MM.1S (cell line): ENCODE results near the gene PRSS2.

Experiments used
- DNase-seq: peaks from one replicate; pipeline ENCODE4 v3.0.0-alpha.2; 2015
- H2AFZ ChIP-seq: fragments of 300-600 bp; sonication (generic); 2 replicates; pipeline ENCODE4 v1.6.0; 2016; ENCODE audit warnings: antibody characterized with exemption, low read length
- H3F3A ChIP-seq: fragments of 300-600 bp; sonication (generic); 2 replicates; pipeline ENCODE4 v1.6.1; 2016; ENCODE audit warnings: mild to moderate bottlenecking, antibody characterized with exemption, low read length, moderate library complexity, mixed read lengths; ENCODE audit not compliant: insufficient read depth
- H3K27ac ChIP-seq: fragments of 300-600 bp; sonication (generic); 2 replicates; pipeline ENCODE4 v1.5.1; 2016; ENCODE audit warnings: mild to moderate bottlenecking, low read length
- H3K27me3 ChIP-seq: fragments of 300-600 bp; sonication (generic); replicated peaks from 2 replicates; pipeline ENCODE4 v1.6.0; 2016; ENCODE audit warnings: low read length; ENCODE audit not compliant: insufficient read depth
- H3K36me3 ChIP-seq: fragments of 300-600 bp; sonication (generic); replicated peaks from 2 replicates; pipeline ENCODE4 v1.6.1; 2016; ENCODE audit warnings: mild to moderate bottlenecking, low read length, mixed read lengths; ENCODE audit not compliant: insufficient read depth
- H3K4me1 ChIP-seq: fragments of 300-600 bp; sonication (generic); 2 replicates; pipeline ENCODE4 v1.6.1; 2016; ENCODE audit warnings: low read length, mixed read lengths
- H3K4me2 ChIP-seq: fragments of 300-600 bp; sonication (generic); 2 replicates; pipeline ENCODE4 v1.6.0; 2016; ENCODE audit warnings: low read depth, low read length
- H3K4me3 ChIP-seq: fragments of 300-600 bp; sonication (generic); 2 replicates; pipeline ENCODE4 v1.5.1; 2016; ENCODE audit warnings: low read length, mixed read lengths
- H3K79me2 ChIP-seq: fragments of 300-600 bp; sonication (generic); 2 replicates; pipeline ENCODE4 v1.6.1; 2016; ENCODE audit warnings: mixed run types, low read length, mixed read lengths
- H3K9ac ChIP-seq: fragments of 300-600 bp; sonication (generic); 2 replicates; pipeline ENCODE4 v1.6.1; 2016; ENCODE audit warnings: low read length, mixed read lengths
- H3K9me2 ChIP-seq: fragments of 300-600 bp; sonication (generic); replicated peaks from 2 replicates; pipeline ENCODE4 v1.6.1; 2016; ENCODE audit warnings: mild to moderate bottlenecking, low read length, mixed read lengths; ENCODE audit not compliant: insufficient read depth
- H3K9me3 ChIP-seq: fragments of 300-600 bp; sonication (generic); replicated peaks from 2 replicates; pipeline ENCODE4 v1.6.1; 2016; ENCODE audit warnings: mild to moderate bottlenecking, low read length, mixed read lengths; ENCODE audit not compliant: insufficient read depth
- H4K20me1 ChIP-seq: fragments of 300-600 bp; sonication (generic); 2 replicates; pipeline ENCODE4 v1.6.1; 2016; ENCODE audit warnings: mild to moderate bottlenecking, low read length, moderate library complexity, mixed read lengths; ENCODE audit not compliant: insufficient read depth
- EZH2 ChIP-seq: fragments of 300-600 bp; sonication (generic); optimal IDR thresholded peaks from 2 replicates; pipeline ENCODE3; 2017; ENCODE audit warnings: low read depth, mild to moderate bottlenecking, antibody characterized with exemption, low read length, mixed read lengths
- EZH2phosphoT487 ChIP-seq: fragments of 300-600 bp; sonication (generic); IDR thresholded peaks from 2 replicates; pipeline ENCODE4 v1.6.1; 2018; ENCODE audit warnings: antibody characterized with exemption, low read length
- TF ChIP-seq, protein P1 (sequence below): fragments of 300-600 bp; sonication (generic); IDR thresholded peaks from 2 replicates; pipeline ENCODE4 v1.5.1; 2016; ENCODE audit warnings: antibody characterized with exemption, low read length, mixed read lengths

The PRSS2 gene

DNA sequence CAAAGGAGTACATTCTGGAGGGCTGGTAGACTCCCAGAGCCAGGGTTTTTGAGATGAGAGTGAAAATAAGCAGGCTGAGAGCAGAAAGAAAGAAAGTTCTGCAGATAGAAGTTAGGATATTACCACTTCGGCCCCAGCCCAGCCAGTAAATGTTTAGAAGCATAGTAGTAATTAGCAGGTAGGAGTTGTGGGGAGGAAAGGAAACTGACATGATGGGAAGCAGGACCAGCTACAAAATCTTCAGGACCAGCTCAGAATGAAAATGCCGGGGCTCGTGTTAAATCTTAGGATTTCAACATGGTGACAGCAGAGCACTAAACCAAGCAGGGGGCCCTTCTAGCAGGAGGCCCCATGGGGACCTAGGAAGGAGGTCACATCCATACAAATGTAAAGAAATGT, 28.7 kb downstream of the PRSS2 start:
- Histone ChIP-seq H3K27me3 (0 out of 2 replicates have a peak, but pooled peaks cover 14% of the 10 kb centered on the region), H3K9me2 (no peaks in the 10 kb centered on the region), H3K27ac (no peak overlapping the region), H3K36me3 (no peaks in the 10 kb centered on the region), H3K4me2 (no peak overlapping the region), H4K20me1 (no peaks in the 10 kb centered on the region), H2AFZ (no peak overlapping the region), H3K79me2 (no peaks in the 10 kb centered on the region), H3K4me1 (no peaks in the 10 kb centered on the region), H3F3A (no peaks in the 10 kb centered on the region), H3K9ac (no peak overlapping the region), H3K9me3 (no peaks in the 10 kb centered on the region), H3K4me3 (no peak overlapping the region)
- TF ChIP-seq, protein P1, sequence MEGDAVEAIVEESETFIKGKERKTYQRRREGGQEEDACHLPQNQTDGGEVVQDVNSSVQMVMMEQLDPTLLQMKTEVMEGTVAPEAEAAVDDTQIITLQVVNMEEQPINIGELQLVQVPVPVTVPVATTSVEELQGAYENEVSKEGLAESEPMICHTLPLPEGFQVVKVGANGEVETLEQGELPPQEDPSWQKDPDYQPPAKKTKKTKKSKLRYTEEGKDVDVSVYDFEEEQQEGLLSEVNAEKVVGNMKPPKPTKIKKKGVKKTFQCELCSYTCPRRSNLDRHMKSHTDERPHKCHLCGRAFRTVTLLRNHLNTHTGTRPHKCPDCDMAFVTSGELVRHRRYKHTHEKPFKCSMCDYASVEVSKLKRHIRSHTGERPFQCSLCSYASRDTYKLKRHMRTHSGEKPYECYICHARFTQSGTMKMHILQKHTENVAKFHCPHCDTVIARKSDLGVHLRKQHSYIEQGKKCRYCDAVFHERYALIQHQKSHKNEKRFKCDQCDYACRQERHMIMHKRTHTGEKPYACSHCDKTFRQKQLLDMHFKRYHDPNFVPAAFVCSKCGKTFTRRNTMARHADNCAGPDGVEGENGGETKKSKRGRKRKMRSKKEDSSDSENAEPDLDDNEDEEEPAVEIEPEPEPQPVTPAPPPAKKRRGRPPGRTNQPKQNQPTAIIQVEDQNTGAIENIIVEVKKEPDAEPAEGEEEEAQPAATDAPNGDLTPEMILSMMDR, result no peak
- no peak for TF ChIP-seq EZH2
- no peak for TF ChIP-seq EZH2phosphoT487
- DNase-seq, result no peak

DNA sequence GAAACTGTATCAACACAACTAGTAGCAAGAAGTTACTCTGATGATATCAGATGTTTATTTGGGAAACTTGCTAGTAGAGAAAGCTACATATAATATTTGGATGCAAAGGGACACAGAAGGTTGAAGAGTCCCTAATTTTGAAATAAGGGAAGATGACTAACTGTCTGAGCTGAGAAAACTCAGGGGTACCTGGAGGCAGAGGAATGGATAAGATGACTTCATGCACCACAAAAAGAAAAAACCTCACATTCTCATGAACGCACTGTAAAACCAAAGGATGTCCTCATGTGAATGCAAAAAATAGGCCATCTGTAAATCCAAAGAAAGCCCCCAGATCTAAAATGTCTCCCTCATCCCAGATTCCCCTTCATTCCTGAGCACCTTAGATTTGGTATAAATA, 29.3 kb downstream of the PRSS2 start:
- Histone ChIP-seq H3K36me3 (no peaks in the 10 kb centered on the region), H3K79me2 (no peaks in the 10 kb centered on the region), H3F3A (no peaks in the 10 kb centered on the region), H3K4me2 (no peak overlapping the region), H3K4me1 (no peaks in the 10 kb centered on the region), H3K27ac (no peak overlapping the region), H3K9ac (no peak overlapping the region), H3K4me3 (no peak overlapping the region), H3K9me2 (no peaks in the 10 kb centered on the region), H4K20me1 (no peaks in the 10 kb centered on the region), H3K27me3 (0 out of 2 replicates have a peak, but pooled peaks cover 14% of the 10 kb centered on the region), H3K9me3 (no peaks in the 10 kb centered on the region), H2AFZ (no peak overlapping the region)
- TF ChIP-seq EZH2 (no peak), EZH2phosphoT487 (no peak)
- TF ChIP-seq, protein P1, result no peak
- DNase-seq, result no peak

DNA sequence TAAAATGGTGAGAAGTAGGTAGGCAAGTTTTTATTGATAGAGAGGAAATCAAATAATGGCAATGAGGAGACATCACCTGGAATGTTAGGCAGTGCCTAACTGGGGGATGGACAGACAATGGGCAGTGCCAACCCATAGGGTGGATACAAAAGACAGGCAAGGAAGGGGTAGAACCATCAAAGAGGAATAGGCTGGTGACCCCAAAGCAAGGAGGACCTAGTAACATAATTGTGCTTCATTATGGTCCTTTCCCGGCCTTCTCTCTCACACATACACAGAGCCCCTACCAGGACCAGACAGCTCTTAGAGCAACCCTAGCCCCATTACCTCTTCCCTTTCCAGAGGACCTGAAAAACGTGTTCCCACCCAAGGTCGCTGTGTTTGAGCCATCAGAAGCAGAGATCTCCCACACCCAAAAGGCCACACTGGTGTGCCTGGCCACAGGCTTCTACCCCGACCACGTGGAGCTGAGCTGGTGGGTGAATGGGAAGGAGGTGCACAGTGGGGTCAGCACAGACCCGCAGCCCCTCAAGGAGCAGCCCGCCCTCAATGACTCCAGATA, 30.0 kb downstream of the PRSS2 start:
- no peaks in the 10 kb centered on the region for H3F3A ChIP-seq
- H3K27me3 ChIP-seq, result 0 out of 2 replicates have a peak, but pooled peaks cover 14% of the 10 kb centered on the region
- H4K20me1 ChIP-seq, result no peaks in the 10 kb centered on the region
- no peak overlapping the region for H2AFZ ChIP-seq
- H3K36me3 ChIP-seq, result no peaks in the 10 kb centered on the region
- no peaks in the 10 kb centered on the region for H3K9me2 ChIP-seq
- no peak for DNase-seq
- no peak overlapping the region for H3K4me3 ChIP-seq
- no peaks in the 10 kb centered on the region for H3K9me3 ChIP-seq
- no peak overlapping the region for H3K9ac ChIP-seq
- H3K79me2 ChIP-seq, result no peaks in the 10 kb centered on the region
- no peak overlapping the region for H3K4me2 ChIP-seq
- no peaks in the 10 kb centered on the region for H3K4me1 ChIP-seq
- TF ChIP-seq EZH2phosphoT487, result no peak
- no peak for TF ChIP-seq EZH2
- TF ChIP-seq, protein P1, result no peak
- H3K27ac ChIP-seq, result no peak overlapping the region
